Activated CD8-positive, alpha-beta T cell treated with anti-CD3 and anti-CD28 coated beads for 36 hours (primary cell): ENCODE measurements around the gene ID1. TPM values are rescaled to one million over a fixed set of nuclear protein-coding genes. Genes with fewer than 3 reads are reported as not detected.

Experiments
- ATAC-seq: fragments of 200-7000 bp; cut with Tn5 transposase; one replicate; pipeline ENCODE4 v1.10.0; 2021; ENCODE audit warnings: mild to moderate bottlenecking, moderate library complexity
- CTCF ChIA-PET: fragments of 350-600 bp; sonication (Branson Sonifier 250); formaldehyde crosslinking; loops from one replicate; lab custom pipeline; 2021; ENCODE audit warnings: antibody characterized with exemption; lab: Charles Lee
- POLR2A ChIA-PET: fragments of 350-600 bp; sonication (Branson Sonifier 250); formaldehyde crosslinking; loops from one replicate; lab custom pipeline; 2021; ENCODE audit warnings: antibody characterized with exemption; lab: Charles Lee
- DNase-seq: peaks from one replicate; pipeline ENCODE4 v3.0.0-alpha.2; 2020
- H3K27ac Mint-ChIP-seq: one replicate; pipeline ENCODE4 v1.8.0; 2021; ENCODE audit warnings: mild to moderate bottlenecking, mixed read lengths
- H3K27me3 Mint-ChIP-seq: one replicate; pipeline ENCODE4 v1.8.0; 2021; ENCODE audit warnings: mixed read lengths
- H3K36me3 Mint-ChIP-seq: one replicate; pipeline ENCODE4 v1.8.0; 2021; ENCODE audit warnings: low read depth, mixed read lengths
- H3K4me1 Mint-ChIP-seq: one replicate; pipeline ENCODE4 v1.8.0; 2021; ENCODE audit warnings: low read depth, mixed read lengths
- H3K4me3 Mint-ChIP-seq: one replicate; pipeline ENCODE4 v1.8.0; 2021; ENCODE audit warnings: mild to moderate bottlenecking, moderate library complexity, mixed read lengths
- H3K9me3 Mint-ChIP-seq: one replicate; pipeline ENCODE4 v1.8.0; 2021; ENCODE audit warnings: mixed read lengths
- intact Hi-C: fragments of 100-400 bp; cut with micrococcal nuclease; formaldehyde crosslinking; loops from one replicate; pipeline ENCODE4 v1.10.0; 2022
- total RNA-seq, 2 experiments: library from RNA; stranded (reverse); gene quantifications; one replicate each; pipeline ENCODE4 v1.2.3, GENCODE V29; 2021
- TF ChIP-seq, protein P1 (sequence below): fragments of 200-600 bp; IDR thresholded peaks from one replicate; pipeline ENCODE4 v1.8.0; 2022; ENCODE audit warnings: antibody characterized with exemption, mild to moderate bottlenecking

ID1 gene
- total RNA-seq, 2 experiments from 2014 or later = 0.41 to 0.54 TPM

DNA sequence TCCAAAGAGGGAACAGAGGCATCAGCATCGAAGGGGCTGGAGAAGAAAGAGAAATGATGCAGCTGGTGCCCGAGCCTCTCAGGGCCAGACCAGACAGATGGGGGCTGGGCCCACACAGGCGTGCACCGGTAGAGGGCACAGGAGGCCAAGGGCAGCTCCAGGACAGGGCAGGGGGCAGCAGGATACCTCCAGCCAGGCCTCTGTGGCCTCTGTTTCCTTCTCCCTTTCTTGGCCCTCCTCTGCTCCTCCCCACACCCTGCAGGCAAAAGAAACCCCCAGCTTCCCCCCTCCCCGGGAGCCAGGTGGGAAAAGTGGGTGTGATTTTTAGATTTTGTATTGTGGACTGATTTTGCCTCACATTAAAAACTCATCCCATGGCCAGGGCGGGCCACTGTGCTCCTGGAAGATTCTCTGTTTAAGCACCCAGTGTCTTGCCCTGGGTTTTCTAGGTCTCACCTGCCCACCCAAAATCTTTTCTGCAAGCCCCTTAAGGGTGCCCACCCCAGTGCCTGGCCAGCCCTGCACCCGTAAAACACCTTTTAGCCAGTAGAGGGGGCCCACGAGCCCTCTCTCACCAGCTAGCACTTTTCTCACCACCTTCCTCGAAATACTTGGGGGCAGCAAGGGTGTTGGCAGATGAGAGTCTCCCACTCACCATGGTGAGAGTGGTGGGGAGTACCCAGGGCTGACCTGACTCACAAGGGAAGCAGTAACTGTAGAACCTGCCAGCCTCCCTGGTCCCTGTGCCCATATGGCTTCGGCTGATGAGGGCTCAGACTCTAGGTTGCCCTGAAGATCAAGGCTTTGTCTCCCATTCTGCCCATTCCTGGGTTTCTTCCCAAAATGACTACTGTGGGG, 35.7 kb upstream of the ID1 start:
- Mint-ChIP-seq H3K27ac (peak overlapping the region; percentile 67), H3K4me3 (no peak overlapping the region)
- TF ChIP-seq, protein P1, sequence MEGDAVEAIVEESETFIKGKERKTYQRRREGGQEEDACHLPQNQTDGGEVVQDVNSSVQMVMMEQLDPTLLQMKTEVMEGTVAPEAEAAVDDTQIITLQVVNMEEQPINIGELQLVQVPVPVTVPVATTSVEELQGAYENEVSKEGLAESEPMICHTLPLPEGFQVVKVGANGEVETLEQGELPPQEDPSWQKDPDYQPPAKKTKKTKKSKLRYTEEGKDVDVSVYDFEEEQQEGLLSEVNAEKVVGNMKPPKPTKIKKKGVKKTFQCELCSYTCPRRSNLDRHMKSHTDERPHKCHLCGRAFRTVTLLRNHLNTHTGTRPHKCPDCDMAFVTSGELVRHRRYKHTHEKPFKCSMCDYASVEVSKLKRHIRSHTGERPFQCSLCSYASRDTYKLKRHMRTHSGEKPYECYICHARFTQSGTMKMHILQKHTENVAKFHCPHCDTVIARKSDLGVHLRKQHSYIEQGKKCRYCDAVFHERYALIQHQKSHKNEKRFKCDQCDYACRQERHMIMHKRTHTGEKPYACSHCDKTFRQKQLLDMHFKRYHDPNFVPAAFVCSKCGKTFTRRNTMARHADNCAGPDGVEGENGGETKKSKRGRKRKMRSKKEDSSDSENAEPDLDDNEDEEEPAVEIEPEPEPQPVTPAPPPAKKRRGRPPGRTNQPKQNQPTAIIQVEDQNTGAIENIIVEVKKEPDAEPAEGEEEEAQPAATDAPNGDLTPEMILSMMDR = peak; percentile 87

DNA sequence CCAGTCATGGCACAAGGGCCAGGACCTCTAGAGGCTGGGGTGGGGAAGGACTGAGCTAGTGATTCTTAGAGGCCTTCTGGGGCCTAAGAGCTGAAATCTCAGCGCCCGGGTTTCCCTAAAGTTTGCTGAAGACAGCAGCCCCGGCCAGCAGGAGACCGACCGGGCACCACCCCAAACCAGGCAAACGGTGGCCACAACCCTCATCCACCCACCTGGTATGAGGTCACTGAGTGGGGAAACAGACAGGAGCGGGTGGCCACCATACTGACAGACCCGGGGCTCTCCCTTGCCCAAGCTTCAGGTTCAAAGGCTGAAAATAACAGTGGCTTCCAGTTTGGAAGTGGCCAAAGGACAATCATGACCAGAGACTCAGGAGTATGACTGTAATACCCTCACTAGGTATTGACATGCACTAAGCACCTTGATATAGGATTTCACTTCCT, 35.0 kb upstream of the ID1 start:
- Mint-ChIP-seq H3K9me3 (no peaks in the 10 kb centered on the region), H3K4me3 (no peak overlapping the region), H3K27me3 (no peaks in the 10 kb centered on the region), H3K27ac (peak overlapping the region; percentile 67), H3K4me1 (peaks cover 52% of the 10 kb centered on the region), H3K36me3 (peaks cover 13% of the 10 kb centered on the region)
- ATAC-seq = no peak
- CTCF ChIA-PET = interaction anchor here (0.6 to 30.6 kb wide), 17 partner anchors 8 to 153 kb away, joined by 3 to 1008 read pairs (median 5); partner anchors contain the start of genes BCL2L1 and ID1
- TF ChIP-seq, protein P1 = no peak
- POLR2A ChIA-PET = interaction anchor here (1.0 to 6.0 kb wide), 4 partner anchors 17 to 153 kb away, joined by 3 to 38 read pairs (median 4); partner anchors contain the start of gene ID1
- DNase-seq = no peak
- intact Hi-C loops = no loop called here

More for the DNA sequence above, 35.7 kb upstream of the ID1 start:
- DNase-seq (peak; percentile 84), ATAC-seq (peak; percentile 40)
- H3K4me1 Mint-ChIP-seq = peaks cover 53% of the 10 kb centered on the region
- POLR2A ChIA-PET = interaction anchor here (1.0 to 6.0 kb wide), 4 partner anchors 17 to 154 kb away, joined by 3 to 38 read pairs (median 4); partner anchors contain the start of gene ID1
- H3K36me3 Mint-ChIP-seq = peaks cover 14% of the 10 kb centered on the region
- intact Hi-C loops = no loop called here
- H3K9me3 Mint-ChIP-seq = no peaks in the 10 kb centered on the region
- CTCF ChIA-PET = interaction anchor here (0.6 to 30.6 kb wide), 20 partner anchors 9 to 154 kb away, joined by 3 to 1008 read pairs (median 4); partner anchors contain the start of genes BCL2L1 and ID1
- no peaks in the 10 kb centered on the region for H3K27me3 Mint-ChIP-seq

DNA sequence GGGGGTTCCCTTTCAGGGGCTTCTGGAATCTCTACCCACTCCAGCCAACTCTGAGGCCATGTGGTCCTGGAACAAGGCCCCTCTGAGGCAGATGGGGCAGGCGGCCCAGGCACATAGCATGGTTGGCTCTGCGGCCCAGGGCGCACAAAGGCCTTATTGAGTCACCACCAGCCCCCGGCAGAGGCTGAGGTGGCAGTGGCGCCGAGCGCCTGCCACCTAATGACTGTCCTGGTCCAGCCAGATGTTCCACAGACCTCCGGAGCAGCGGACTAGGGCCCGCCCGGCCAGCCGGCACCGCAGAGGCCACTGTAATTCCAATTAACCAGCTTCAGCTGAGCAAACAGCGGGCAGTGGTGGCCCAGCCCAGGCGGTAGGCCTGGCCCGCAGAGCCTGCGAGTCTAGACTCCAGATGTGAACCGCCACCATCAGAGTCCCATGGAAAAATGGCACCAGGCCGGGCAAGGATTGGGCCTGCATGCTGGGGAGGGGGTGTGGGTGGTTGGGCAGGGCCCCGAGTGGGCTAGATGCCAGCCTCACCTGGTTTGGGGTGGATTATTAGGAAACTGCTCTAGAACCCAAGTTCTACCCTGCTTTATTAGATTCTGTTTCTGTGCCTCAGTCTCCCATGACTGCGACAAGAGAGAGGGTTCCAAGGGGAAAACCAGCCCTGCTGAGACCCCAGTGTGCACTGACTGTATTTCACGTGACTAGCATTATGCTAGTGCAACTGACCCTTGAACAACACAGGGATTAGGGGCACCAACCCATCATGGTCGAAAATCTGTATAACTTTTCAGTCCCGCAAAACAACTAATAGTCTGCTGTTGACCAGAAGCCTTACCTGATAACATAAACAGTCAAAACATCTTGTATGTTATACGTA, 34.1 kb upstream of the ID1 start:
- intact Hi-C loops = no loop called here
- TF ChIP-seq, protein P1 = no peak
- Mint-ChIP-seq H3K9me3 (no peaks in the 10 kb centered on the region), H3K27ac (no peak overlapping the region), H3K27me3 (no peaks in the 10 kb centered on the region), H3K4me1 (peaks cover 46% of the 10 kb centered on the region), H3K4me3 (no peak overlapping the region), H3K36me3 (peaks cover 7% of the 10 kb centered on the region)
- ChIA-PET POLR2A (interaction anchor here (0.6 to 6.0 kb wide), 6 partner anchors 9 to 153 kb away, joined by 3 to 38 read pairs (median 4); partner anchors contain the start of gene ID1), CTCF (interaction anchor here (0.8 to 30.6 kb wide), 10 partner anchors 8 to 153 kb away, joined by 4 to 1008 read pairs (median 16); partner anchors contain the start of genes BCL2L1 and ID1)
- ATAC-seq (no peak), DNase-seq (no peak)

GRCh38 chr20:31572042-31572700, 32.9 kb upstream of the ID1 start:
- peak overlapping the region; percentile 71 for H3K4me3 Mint-ChIP-seq
- H3K27ac Mint-ChIP-seq = peak overlapping the region; percentile 78
- H3K9me3 Mint-ChIP-seq = no peaks in the 10 kb centered on the region
- ChIA-PET POLR2A (interaction anchor here (0.7 to 3.6 kb wide), 4 partner anchors 26 to 151 kb away, joined by 4 to 24 read pairs (median 6); partner anchors contain the start of gene ID1), CTCF (interaction anchor here (1.1 to 30.6 kb wide), 7 partner anchors 9 to 151 kb away, joined by 4 to 1008 read pairs (median 6); partner anchors contain the start of gene ID1)
- peaks cover 7% of the 10 kb centered on the region for H3K36me3 Mint-ChIP-seq
- TF ChIP-seq, protein P1 = no peak
- DNase-seq (no peak), ATAC-seq (peak; percentile 1)
- no peaks in the 10 kb centered on the region for H3K27me3 Mint-ChIP-seq
- H3K4me1 Mint-ChIP-seq = peaks cover 34% of the 10 kb centered on the region
- intact Hi-C loops = loop anchor here (2.0 kb wide), 1 partner anchor 41 kb away; no protein-coding TSS in a partner anchor
